Measurements from ENCODE around the gene CTNNBIP1.
A peak's percentile ranks its signal among the peaks of the same experiment; 100 is the strongest.

CTNNBIP1 gene

DNA sequence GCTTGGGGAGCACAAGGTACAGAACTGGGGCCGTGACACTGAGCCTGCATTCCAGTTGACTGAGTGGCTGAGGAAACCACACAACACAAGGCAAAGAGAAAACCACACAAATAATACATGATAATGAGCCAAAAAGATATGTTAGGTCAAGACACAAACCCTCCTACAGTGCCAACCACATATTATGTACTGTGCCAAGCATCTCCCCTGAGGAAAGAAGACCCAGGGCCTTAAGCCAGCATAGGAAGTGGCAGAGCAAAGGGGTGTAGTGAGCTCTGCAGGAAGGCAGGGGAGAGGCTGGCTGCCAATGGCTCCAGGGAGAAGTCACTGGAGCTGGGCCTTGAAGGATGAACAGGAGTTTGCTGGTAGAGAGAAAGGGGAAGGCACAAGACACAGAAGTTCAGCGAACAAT lies 28.2 kb downstream of the CTNNBIP1 start:
- DNase-seq (ENCODE audit: low read depth in 3 of 3, low spot score in 1 of 3): no peak

DNA sequence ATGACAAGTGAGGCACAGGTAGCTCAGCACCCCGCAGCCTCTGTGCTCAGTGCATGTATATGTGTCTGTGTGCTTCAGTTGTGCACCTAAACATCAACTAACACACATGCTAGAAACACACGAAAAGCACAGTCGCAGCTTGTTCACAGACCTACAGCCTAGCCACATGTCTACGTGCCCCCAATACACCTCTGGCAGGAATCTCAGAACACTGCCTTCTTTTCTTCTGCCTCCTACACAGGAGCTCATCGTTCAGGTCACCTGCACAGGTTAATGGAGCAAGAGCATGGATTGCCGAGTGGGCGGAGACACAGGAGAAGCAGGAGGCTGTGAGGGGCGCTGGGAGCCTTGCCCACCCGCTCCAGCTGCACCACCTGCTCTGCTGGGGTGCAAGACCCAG lies 31.7 kb downstream of the CTNNBIP1 start:
- DNase-seq (ENCODE audit: low read depth in 3 of 3, low spot score in 1 of 3): no peak

DNA sequence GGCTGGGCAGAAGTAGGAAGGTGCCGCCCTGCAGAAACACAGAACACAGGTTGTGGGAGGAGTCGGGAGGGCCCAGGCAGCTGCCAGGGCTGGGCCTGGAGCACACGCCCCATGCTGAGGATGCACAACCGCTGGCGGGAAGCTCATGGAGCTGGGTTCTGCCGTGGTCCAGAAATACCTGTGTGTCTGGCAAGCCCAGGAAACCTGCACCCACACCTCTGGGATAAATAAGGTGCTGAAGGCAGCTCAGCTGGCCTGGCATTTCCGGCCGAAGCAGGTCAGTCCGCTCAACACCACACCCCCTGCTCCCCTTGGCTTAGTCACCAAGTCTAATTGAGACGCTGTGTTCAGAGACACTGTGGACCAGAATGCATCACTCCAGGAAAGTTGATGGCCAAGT lies 32.1 kb downstream of the CTNNBIP1 start:
- DNase-seq (ENCODE audit: low read depth in 3 of 3, low spot score in 1 of 3): no peak

DNA sequence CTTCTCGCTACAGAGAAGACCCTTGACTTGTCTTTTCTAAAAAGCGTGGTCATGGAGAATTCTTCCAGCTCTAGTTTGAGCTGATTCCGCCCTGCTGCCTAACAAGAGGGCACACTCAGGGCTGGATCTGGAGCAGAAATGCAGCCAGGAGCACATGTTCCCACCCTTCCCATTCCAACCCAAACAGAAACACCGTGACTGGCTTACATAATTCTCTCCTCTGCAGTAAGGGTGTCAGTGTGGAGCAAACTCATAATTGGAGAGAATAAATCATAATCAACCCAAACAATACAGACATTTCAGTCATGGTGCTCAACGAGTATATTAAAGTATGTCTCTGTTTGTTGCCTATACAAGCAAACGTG lies 34.5 kb downstream of the CTNNBIP1 start:
- DNase-seq (ENCODE audit: low read depth in 3 of 3, low spot score in 1 of 3): no peak

DNA sequence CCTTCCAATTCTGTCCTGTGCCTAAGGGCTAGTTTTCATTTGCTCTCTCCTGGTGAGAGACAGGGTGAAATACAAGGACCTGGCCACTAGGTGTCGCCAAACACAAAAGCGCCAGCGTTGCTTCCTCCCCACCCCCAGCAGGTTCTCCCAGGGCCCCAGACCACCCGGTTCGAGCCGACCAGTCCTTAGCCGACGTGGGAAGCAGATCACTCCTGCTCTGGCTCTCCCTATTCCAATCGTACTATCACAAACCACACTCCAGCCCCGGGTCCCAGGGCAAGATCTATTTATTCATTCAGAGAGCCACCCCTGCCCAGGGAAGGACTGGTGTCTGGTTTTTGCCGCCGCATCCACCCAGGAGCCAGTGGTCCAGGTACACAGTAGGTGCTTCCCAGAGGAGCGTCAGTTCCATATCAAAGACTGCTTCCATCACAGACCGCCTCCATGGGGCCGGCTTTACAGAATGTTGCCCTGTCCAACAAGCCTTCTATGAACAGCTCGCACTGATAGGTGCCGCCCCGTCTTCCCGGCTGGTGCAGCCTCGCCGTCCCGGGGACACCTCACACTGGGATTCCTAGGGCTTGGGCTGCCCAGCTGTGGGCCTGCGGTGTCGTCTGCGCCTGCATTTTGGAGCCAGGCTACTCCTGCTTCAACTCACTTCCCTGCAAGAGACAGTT lies 35.0 kb downstream of the CTNNBIP1 start:
- DNase-seq (ENCODE audit: low read depth in 3 of 3, low spot score in 1 of 3): peak; percentile 24 to 59 (median 45)

DNA sequence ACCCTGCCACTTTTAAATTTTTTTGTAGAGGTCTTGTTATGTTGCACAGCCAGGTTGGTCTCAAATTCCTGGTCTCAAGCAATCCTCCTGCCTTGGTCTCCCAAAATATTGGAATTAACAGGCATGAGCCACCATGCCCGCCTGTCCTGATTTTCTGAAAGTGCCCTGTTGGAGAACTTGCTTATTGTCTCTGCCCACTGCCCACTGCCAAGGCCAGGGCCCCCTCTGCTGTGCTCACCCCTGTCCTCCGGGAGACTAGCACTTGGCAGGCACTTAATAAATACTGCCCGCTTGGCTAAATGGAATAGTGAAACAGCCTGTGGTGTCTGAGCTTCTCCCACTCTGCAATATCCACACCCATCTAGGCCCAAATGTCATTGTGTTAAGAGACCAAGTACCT lies 35.7 kb downstream of the CTNNBIP1 start:
- no peak for DNase-seq (ENCODE audit: low read depth in 3 of 3, low spot score in 1 of 3)

DNA sequence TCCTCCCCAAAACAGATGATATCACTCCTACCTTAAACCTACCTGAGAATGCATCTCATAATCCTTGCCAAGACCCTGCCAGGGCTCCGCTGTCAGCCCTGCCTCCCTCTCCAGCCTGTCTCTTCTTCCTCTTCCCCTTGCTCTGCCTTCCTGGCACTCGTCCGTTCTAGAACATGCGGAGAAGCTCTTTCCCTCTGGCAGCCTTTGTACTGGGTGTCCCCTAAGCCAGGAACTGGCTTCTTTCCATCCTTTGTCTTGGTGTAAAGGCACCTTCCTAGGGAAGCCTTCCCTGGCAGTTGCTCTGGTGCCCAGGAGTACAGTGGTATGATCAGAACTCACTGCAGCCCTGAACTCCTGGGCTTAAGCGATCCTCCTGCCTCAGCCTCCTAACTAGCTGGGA lies 36.1 kb downstream of the CTNNBIP1 start:
- DNase-seq (ENCODE audit: low read depth in 3 of 3, low spot score in 1 of 3): no peak

DNA sequence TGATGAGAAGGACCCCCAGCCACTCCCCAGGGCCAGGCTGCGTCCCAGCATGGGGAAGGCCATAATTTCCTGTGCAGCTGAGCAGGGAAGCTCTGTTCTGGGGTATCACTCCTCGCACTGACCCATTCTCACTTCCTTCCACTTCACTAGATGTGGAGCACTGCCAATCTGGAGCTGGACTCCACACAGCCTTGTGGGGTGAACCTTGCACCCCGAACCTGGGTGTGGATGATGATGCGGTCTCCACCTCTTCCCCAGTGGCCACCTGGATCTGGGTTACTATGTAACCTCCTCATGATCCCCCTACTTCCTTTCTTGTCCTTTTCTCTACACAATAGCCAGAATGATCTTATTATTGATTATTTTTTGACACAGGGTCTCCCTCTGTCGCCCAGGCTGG lies 36.7 kb downstream of the CTNNBIP1 start:
- DNase-seq (ENCODE audit: low read depth in 3 of 3, low spot score in 1 of 3): no peak

DNA sequence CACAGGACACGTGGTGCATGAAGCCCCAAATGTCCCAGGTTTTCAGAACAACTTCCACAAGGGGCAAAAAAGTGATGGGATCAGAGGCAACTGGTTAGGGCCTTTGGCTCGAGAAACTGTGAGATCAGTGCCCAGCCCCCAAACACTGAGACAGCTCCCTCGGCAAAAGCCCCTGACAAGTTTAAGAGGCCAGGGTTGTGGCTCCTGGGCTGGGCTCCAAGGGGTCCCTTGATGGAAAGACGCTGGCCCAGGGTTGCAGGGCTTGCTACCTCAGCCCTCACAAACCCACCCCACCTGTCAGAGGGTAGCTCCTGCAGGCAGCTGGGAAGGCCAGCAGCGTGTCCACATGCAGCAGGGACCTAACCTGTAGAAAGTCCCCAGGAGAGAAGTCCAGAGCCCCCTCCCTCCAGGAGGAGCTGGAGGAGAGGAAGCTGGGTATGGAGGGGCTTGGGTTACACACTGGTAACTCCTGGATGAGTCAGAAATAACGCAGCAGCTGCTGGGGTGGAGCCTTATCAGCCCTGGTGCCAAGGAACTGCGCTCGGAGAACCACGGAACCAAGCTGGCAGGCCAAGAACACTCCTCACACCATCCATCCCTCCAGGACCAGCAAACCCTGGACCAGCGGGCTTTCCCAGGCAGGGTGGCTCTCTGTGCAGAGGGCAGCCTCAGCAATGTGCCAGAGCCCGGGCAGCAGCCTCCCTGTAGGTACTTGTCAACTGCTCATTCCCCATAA lies 37.5 kb downstream of the CTNNBIP1 start:
- no peak for DNase-seq (ENCODE audit: low read depth in 3 of 3, low spot score in 1 of 3)

DNA sequence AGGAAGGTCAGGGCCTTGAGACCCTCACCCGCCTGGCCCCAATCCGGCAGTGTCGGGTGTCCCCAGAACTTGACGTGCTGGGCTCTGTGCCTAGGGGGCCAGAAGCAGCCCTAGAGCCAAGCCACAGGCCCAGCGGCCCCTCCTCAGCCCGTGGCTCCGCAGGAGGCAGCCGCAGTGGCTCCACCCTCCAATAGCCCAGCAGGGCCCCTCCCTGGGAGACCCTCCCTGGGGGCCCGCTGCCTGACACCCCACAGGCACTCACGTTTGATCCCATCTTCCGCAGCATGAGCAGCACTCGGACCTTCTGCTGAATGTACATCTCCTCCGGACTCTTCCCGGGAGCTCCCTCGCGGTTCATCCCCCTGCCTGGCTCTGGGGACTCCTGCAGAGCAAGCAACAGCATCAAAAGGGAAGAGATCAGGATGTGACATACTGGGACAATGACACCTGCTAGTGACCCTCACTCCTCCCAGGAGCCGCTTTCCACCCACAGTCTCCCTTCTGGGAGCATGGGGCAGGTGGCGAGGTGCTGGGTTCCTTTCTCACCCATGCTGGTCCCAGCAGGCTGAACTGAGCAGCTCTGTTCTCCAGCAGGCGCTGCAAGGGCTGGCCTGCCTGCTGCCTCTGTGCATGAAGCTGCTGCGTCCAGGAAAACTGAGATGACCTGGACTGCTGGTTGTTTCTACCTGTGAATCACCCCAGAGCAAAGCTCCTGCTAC lies 38.2 kb downstream of the CTNNBIP1 start:
- DNase-seq (ENCODE audit: low read depth in 3 of 3, low spot score in 1 of 3): no peak

DNA sequence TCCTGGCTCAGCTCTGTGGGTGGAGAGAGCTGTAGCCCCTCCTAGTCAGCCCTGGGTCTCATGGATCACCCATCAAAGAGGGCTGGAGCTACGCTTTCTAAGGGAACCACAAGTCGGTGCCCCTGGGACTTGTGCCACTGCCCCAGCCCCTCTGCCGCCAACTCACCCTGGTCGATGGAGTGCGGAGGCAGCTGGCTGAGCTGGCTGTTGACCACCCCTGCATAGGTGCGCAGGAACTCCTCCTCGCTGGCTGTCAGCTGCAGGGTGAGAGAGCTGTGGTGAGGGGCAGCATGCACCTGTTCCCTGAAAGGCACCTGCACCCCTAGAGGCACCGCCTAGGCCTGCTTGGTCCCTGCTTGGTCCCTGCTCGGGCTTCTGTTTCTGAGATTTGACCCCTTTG lies 39.0 kb downstream of the CTNNBIP1 start:
- no peak for DNase-seq (ENCODE audit: low read depth in 3 of 3, low spot score in 1 of 3)

DNA sequence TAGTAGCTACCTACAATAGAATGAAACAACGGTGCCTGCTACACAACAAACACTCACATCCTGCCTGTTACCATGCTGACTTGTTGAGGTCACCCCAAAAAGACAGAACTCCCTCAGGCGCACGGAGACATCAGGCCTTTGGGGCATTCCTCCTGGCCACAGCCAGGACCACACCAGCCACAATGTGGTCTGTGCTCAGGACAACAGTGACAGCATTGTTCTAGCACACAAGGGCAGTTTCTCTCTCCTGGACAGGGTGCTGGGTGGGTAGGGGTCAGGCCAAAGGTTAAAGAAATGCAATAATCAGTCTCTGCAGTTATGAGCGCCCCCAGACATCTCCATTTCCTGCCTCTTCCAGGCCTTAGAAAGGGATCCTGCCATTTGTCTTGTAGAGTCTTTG lies 39.5 kb downstream of the CTNNBIP1 start:
- no peak for DNase-seq (ENCODE audit: low read depth in 3 of 3, low spot score in 1 of 3)

DNA sequence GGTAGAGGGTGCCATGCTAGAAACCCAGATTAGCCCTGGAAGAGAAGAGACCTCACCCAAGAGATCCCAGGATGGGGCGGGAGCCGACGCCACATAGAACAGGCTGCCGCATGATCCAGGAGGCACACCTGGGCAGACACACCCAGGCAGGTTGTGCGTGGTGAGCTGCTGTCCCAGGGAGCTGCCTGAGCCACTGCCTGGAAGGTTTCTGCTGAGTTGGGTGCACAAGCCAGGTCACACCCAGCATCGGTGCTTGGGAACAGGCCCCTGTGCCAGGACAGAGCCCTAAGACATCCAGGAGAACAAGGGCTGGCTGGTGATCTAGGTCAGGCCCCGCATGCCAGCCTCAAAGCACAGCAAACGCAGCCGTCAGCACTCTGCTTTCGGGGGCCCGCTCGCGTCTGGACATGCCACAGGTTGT lies 40.2 kb downstream of the CTNNBIP1 start:
- no peak for DNase-seq (ENCODE audit: low read depth in 3 of 3, low spot score in 1 of 3)

DNA sequence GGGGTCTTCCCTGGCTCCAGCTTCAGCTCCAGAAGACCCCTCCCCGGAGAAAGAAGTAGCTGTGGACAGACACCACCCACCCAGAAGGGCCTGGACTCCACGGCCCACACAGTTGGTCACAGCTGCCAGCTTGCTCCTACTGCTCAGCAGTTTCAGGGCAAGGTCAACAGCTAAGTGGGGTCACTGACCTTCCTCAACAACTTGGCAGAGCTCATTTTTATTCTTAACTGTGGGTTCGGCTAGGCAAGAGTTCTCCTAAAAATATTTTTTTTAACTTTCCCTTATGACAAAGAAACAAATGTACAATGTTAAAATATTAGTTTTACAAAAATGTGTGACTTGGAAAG lies 41.9 kb downstream of the CTNNBIP1 start:
- DNase-seq (ENCODE audit: low read depth in 3 of 3, low spot score in 1 of 3): no peak

DNA sequence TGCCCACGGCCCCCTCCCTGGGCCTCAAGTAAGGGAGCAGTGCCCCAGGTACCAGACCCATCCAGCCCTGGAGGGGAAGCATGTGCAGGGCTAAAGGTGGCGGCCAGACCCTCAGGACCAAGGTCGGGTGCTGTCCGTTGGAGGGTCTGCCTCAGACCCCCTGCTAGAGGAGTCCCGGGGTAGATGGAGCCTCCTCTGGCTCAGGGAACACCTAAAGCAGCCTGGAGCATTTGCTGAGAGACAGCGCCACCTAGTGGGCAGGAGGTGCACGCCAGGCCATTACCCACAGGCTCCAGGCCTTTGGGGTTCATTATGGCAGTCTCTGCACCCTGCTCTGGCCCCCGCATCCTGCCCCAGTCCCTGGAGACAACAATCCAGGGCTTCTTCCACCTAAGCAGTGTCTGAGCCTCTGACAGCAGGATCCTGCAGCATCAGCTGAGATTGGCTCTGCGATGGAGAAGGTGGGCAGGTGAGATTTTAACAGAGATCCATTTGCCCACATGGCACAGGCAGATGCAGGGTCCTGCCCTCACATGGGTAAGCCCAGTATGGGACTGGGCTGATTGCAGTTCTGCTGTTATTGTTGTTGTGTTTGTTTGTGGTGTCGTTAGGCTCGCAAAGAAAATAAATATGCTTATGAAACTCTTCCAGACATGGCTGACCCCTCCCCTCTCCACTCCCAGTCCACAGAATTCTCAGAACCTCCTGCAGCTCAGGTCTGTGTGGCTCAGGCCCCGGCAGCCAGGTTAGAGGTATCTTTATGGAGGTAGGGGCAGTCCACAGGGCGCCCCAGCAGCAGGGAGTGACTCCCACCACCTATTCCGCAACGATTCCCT lies 42.4 kb downstream of the CTNNBIP1 start:
- peak; percentile 73 to 86 (median 81) for DNase-seq (ENCODE audit: low read depth in 3 of 3, low spot score in 1 of 3)

DNA sequence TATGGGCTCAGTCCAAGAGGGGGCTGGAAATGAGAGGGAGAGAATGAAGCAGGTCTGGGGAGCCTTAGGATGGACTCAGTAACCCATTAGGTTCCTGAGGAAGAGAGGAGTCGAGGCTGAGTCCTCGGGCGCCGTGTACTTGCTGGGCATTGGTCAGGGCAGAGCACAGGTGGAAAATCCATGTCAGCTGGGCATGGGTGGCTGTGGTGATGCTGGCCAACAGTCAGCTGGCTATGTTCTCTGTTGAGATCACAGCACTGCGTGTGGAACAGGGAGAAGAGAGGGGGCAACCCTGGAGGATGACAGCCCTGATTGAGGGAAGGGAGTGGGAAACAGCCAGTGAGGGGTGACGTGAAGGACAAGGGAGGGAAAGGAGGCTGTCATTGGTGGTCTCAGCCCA lies 43.2 kb downstream of the CTNNBIP1 start:
- DNase-seq (ENCODE audit: low read depth in 3 of 3, low spot score in 1 of 3): no peak

DNA sequence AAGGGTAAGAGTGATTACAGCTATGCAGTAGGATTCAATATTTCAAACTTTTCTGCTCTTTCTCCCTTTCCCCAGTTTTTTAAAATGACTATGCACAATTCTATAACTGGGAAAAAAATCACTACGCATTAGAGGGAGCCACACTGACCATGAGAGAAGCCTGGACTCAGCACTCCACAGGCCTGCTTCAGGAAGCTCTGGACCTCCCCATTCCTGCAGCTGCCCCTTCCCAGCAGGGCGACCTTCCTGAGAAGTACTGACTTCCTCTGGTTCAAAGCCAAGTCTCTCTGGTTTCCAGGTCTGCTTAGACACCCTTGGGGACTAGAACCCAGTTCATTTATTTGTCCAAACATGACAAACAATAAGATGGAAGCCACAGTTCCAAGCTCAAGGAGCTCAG lies 44.3 kb downstream of the CTNNBIP1 start:
- no peak for DNase-seq (ENCODE audit: low read depth in 3 of 3, low spot score in 1 of 3)

DNA sequence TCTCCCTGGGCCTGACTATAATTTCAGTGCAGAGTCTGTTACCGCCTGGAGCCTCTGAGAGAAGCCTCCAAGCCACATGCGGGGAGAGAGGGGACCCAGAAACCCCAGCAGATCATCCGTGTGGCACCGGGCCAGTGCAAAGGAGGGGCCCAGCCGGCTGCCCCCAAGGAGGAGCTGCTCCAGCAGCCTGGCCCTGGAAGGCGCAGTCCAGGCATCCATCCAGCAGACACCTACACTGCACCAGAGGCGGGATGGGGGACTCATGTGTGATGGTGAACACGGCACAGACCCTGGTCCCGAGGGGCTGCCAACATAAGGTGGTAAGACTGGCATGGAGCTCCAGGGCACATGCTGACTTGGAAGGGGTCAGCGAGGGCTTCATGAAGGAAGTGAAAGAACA lies 46.7 kb downstream of the CTNNBIP1 start:
- DNase-seq (ENCODE audit: low read depth in 3 of 3, low spot score in 1 of 3): no peak

DNA sequence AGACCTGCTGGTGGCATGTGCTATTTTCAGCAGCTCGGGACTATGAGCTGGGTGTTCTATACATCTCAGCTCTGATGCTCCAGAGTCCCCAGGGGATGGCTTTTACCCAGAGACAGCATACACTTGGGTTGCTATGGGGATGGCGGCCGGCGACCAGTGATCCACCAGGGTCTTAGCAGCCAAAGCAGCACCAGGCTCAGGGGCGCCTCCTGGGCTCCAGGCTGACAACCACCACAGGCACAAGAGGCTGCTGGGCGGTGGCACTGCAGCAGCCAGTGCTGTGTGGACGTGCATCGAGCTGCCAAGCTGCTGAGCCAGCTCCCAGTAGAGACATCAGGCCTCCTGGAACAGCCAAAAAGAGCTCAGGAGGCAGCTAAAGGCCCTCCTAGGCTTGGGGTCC lies 48.7 kb downstream of the CTNNBIP1 start:
- DNase-seq (ENCODE audit: low read depth in 3 of 3, low spot score in 1 of 3): no peak

DNA sequence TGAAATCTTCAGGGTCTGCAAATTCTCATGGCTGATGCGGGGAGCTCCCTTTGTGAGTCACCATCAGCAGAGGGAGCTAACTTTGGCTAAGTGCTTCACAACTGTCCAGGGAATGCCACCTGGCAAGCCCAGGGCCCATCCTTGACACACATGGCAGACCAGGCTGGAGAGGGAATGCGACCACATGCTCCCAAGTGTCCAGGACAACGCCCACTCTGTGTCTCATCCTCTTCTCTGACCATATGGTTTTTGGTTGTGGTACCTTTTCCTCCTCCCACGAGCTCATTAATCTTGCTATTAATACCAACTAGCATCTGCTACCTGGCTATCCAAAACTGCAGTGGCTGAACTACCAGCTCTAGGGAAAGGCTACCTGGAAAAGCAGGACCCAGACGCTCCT lies 49.2 kb downstream of the CTNNBIP1 start:
- DNase-seq (ENCODE audit: low read depth in 3 of 3, low spot score in 1 of 3): no peak

DNA sequence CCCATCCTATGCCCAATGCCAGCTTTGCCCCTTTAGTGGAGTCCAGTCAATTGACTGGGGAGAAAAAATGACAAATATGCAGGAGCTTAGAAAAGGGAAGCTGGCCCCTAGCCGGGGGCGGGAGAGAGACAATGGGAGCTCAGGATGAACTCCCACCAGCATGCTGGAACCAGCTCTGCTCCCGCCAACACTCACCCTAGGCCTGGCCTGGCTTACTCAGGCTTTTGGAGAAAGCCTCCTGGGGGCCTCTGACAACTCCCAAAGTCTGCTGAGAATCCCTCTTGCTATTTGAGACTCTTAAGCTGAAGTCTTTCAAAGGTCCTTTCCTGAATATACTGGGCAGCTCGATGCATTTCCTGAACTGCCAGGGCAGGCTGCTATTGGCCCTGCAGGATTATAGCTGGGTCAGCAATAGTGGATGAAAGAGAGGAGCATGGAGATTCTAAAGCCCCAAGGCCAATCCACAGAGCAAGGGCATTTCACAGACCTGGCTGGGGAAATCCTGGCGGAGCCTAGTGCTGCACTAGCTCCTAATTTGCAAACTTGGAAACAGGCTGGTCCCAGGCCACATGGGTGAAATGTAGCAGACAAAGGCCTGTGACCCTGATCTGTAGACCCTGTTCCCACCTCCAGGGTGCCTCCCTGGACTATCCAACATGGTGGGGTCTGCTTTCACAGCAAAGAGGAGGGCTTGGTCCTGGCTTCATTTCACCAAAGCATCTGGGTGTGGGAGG lies 50.6 kb downstream of the CTNNBIP1 start:
- DNase-seq (ENCODE audit: low read depth in 3 of 3, low spot score in 1 of 3): no peak
